Ishikawa (cell line): Measurements from ENCODE around the gene MYLK.

Experiments
- CEBPB ChIP-seq: IDR thresholded peaks from 2 replicates; pipeline ENCODE4 v1.6.1; 2012
- CREB1 ChIP-seq: IDR thresholded peaks from 2 replicates; pipeline ENCODE4 v1.6.1; 2012; ENCODE audit warnings: low read depth
- EGR1 ChIP-seq: IDR thresholded peaks from 2 replicates; pipeline ENCODE4 v1.6.1; 2012
- EP300 ChIP-seq: IDR thresholded peaks from 2 replicates; pipeline ENCODE4 v1.6.1; 2012; ENCODE audit warnings: borderline replicate concordance
- FOXM1 ChIP-seq: IDR thresholded peaks from 2 replicates; pipeline ENCODE4 v1.6.1; 2012; ENCODE audit warnings: low read depth, borderline replicate concordance
- MAX ChIP-seq: IDR thresholded peaks from 2 replicates; pipeline ENCODE4 v1.6.1; 2012
- NFIC ChIP-seq: IDR thresholded peaks from 2 replicates; pipeline ENCODE4 v1.6.1; 2012
- RAD21 ChIP-seq: IDR thresholded peaks from 2 replicates; pipeline ENCODE4 v1.6.1; 2012; ENCODE audit warnings: low read depth
- REST ChIP-seq: IDR thresholded peaks from 2 replicates; pipeline ENCODE4 v1.6.1; 2012; ENCODE audit warnings: low read depth, mild to moderate bottlenecking
- TAF1 ChIP-seq: IDR thresholded peaks from 2 replicates; pipeline ENCODE4 v1.6.1; 2012; ENCODE audit warnings: low read depth, mild to moderate bottlenecking
- TCF12 ChIP-seq: IDR thresholded peaks from 2 replicates; pipeline ENCODE4 v1.6.1; 2012; ENCODE audit warnings: low read depth
- TEAD4 ChIP-seq: IDR thresholded peaks from 2 replicates; pipeline ENCODE4 v1.6.1; 2012
- USF1 ChIP-seq: IDR thresholded peaks from 2 replicates; pipeline ENCODE4 v1.6.1; 2012
- YY1 ChIP-seq: IDR thresholded peaks from 2 replicates; pipeline ENCODE4 v1.6.1; 2012; ENCODE audit warnings: low read depth
- ZBTB7A ChIP-seq: IDR thresholded peaks from 2 replicates; pipeline ENCODE4 v1.6.1; 2012; ENCODE audit warnings: low read depth

MYLK gene

GRCh38 chr3:123679712-123680386 lies 204.3 kb downstream of the MYLK start:
- TF ChIP-seq TAF1 (no peak), TCF12 (no peak), CREB1 (no peak), REST (no peak), EP300 (no peak), RAD21 (no peak), YY1 (no peak), TEAD4 (no peak), USF1 (no peak), NFIC (no peak), ZBTB7A (no peak), FOXM1 (no peak), MAX (no peak), EGR1 (no peak)

GRCh38 chr3:123678108-123678511 lies 206.0 kb downstream of the MYLK start:
- TF ChIP-seq YY1 (no peak), CEBPB (no peak), MAX (no peak)

GRCh38 chr3:123672429-123673146 lies 211.5 kb downstream of the MYLK start:
- TF ChIP-seq USF1 = no peak
- TF ChIP-seq ZBTB7A = no peak
- TF ChIP-seq TAF1 = no peak
- TF ChIP-seq CREB1 = no peak
- TF ChIP-seq EGR1 = no peak
- TF ChIP-seq NFIC = no peak
- no peak for TF ChIP-seq YY1
- no peak for TF ChIP-seq MAX
- no peak for TF ChIP-seq REST
- no peak for TF ChIP-seq TEAD4

GRCh38 chr3:123670743-123671142 lies 213.4 kb downstream of the MYLK start:
- TF ChIP-seq TEAD4 = no peak

GRCh38 chr3:123668906-123669305 lies 215.2 kb downstream of the MYLK start:
- no peak for TF ChIP-seq CREB1
- TF ChIP-seq ZBTB7A = no peak
- no peak for TF ChIP-seq NFIC
- no peak for TF ChIP-seq USF1
- TF ChIP-seq TCF12 = no peak
- TF ChIP-seq RAD21 = no peak
- TF ChIP-seq YY1 = no peak
- no peak for TF ChIP-seq FOXM1
- TF ChIP-seq MAX = no peak
- no peak for TF ChIP-seq REST
- TF ChIP-seq EGR1 = no peak
- no peak for TF ChIP-seq CEBPB
